ENCODE results near the gene AP1M1.

The AP1M1 gene

DNA sequence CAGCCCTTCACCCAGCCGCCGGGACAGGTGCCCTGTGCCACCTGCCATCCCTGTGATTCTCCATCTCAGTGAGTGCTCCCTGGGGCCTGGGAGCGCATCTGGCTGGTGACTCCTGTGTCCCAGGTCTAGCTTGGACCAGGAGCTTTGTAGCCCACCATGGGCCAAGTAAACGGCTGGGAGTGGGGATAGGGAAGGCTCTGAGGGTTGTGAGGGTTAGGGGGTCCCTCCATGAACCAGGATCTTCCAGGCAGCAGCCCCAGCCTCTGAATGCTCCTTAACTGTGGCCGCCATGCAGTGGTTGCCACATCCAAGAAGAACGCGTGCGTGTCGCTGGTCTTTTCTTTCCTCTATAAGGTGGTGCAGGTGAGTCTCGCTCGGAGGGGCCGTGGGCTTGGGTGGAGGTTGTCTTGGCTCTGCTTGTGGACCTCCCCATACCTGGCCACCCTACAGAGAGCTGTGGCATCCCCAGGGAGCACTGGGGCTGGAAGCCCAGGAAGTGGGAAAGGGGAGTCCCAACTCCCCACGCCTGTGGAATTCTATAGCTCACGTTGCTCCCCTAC is 8.4 kb downstream of the AP1M1 start:
- H3K27ac ChIP-seq: no peak overlapping the region
- no peak overlapping the region for H3K4me3 ChIP-seq

DNA sequence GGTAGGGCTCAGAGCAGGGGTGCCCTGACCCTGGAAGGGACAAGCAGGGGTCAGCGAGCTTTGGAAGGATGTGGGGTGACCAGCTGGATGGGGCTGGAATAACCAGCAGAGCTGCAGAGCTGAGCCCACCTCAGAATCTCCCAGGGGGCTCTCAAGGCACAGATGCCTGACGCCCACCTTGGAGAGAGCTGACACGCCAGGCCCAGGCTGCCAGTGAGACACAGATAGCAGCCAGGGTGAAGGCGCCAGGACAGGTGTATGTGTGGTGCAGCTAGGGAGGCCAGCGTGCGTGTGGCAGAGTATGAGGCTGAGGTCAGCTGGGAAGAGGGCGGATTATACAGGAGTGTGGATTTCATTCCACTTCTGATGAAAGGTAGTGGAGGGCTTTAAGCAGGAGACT is 8.9 kb downstream of the AP1M1 start:
- H3K27ac ChIP-seq: no peak overlapping the region
- no peak overlapping the region for H3K4me3 ChIP-seq

DNA sequence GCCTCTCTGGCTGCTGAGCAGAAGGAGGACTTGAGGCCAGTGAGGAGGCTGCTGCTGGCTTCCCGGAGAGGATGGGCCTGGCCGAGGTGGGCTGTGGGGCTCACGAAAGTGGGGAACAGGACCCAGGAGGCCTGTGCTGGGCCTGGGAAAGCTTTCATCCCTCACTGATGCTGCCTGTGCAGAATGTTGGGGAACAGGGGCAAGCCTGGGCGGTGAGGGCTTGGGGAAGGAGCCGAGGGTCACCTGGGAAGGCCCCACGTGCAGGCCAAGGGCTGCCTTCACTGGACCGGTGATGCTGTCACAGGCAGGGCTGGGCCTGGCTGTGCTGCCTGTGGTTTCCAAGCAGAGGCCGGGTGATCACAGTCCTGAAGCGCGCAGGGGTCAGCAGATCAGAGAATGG is 9.4 kb downstream of the AP1M1 start:
- H3K4me3 ChIP-seq: no peak overlapping the region
- H3K27ac ChIP-seq: no peak overlapping the region

DNA sequence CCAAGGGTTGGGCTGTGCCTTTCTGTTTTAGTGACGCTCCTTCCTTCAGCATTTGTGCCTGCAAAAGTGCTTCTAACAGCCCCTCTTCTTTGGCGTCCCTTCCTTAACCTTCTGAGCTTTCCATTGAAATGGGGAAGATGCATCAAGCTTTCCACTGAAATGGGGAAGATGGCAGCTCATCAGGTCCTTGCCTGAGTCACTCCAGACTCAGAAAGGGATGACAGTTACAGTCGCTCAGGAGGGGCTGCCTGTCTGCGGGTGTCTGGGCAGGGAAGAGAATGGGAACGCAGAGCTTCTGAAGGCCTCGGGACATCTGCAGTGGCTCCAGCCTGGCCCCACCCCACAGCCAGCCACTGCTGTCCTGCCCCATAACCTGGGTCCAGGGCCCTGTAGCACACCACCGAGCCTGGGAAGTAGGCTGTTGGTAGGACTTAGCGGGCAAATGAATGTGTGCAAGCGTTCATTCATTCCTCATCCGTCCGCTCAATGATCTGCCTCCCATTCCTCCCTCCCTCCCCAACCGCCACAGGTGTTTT is 9.8 kb downstream of the AP1M1 start:
- H3K27ac ChIP-seq: no peak overlapping the region
- no peak overlapping the region for H3K4me3 ChIP-seq

DNA sequence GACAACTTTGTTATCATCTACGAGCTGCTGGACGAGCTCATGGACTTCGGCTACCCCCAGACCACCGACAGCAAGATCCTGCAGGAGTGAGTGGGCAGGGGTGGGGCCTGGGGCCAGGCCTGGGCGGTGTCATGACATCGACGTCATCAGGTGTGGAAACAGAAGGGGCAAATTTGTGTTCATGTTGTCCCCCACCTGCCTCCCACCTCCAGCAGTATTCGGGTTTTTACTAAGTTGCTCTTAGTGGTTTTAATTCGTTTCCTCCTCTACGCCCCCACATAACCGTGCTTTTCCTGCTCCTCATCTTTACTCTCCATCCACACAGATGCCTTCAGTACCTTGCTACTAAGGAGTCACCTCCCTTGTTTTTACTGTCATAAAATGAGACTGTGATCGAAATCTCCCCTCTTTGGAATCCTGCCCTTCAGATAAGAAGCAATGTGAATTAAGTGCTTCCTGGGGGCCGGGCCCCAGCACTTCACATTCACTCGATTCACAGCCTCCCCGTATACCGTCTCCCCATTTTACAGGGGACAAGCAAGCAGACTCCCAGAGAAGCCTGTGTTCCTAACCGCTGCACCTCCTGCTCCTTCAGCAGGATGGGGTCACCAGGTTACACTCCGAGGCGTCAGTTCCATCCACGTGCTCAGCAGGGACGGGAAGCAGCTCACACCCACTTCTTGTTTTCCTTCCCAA is 10.5 kb downstream of the AP1M1 start:
- no peak overlapping the region for H3K4me3 ChIP-seq
- no peak overlapping the region for H3K27ac ChIP-seq

GRCh38 chr19:16208847-16209665 is 11.3 kb downstream of the AP1M1 start:
- Histone ChIP-seq H3K27ac (no peak overlapping the region), H3K4me3 (no peak overlapping the region)

DNA sequence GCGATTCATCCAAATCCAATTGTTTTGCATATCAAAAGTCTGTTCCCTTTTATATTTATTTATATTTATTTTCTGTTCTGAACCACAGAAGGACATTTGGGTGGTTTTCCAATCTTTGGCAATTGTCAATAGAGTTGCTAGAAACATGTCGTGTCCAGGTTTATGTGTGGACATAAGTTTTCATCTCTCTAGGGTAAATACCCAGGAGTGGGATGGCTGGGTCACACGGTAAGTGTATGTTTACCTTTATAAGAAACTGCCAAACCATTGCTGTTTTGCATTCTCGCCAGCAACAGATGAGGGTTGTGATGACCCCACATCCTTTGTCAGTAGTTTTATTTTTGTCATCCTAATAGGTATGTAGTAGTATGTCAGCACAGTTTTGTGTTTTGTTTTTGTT is 12.5 kb downstream of the AP1M1 start:
- Histone ChIP-seq H3K4me3 (no peak overlapping the region), H3K27ac (no peak overlapping the region)

- Histone ChIP-seq H3K4me3 (no peak overlapping the region), H3K27ac (no peak overlapping the region)
Observed at GRCh38 chr19:16213076-16213475, 15.4 kb downstream of the AP1M1 start.

- H3K4me3 ChIP-seq: no peak overlapping the region
Observed at GRCh38 chr19:16216744-16217670, 19.3 kb downstream of the AP1M1 start.

GRCh38 chr19:16217716-16218451 is 20.2 kb downstream of the AP1M1 start:
- H3K27ac ChIP-seq: peak overlapping the region in 1 of 21 experiments; percentile 7
- no peak overlapping the region for H3K4me3 ChIP-seq

More at GRCh38 chr19:16216744-16217670, 19.3 kb downstream of the AP1M1 start:
- peak overlapping the region in 1 of 21 experiments; percentile 7 for H3K27ac ChIP-seq

DNA sequence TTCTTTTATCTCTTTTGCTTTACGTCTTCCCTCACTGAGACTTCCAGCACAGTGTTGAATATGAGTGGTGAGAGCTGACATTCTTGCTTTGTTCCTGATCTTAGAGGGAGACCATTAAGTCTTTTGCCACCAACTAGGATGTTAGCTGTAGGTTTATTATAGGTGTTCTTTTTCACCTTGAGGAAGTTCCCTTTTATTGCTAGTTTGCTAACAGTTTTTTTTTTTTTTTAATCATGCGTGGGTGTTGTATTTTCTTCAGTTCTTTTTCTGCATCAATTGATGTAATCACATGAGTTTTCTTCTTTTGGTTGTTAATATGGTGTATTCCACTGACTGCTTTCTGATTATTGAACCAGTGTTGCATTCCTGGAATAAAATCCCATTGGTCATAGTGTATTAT is 21.1 kb downstream of the AP1M1 start:
- Histone ChIP-seq H3K27ac (no peak overlapping the region), H3K4me3 (no peak overlapping the region)

DNA sequence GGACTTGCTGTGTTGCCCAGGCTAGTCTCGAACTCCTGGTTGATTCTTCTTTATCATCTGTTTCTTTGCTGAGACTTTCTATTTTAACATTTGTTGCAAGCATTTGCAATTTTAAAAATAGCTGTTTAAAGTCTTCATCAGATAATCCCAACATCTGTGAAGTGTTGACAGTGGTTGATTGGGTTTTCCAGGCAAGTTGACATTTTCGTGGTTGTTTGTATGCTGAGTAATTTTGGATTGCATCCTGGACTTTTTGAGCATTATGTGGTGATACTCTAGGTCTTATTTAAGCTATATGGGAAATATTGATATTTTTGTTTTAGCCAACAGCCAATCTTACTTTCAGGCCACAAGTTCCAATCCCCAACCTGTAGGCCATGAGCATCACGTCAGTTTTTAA is 25.1 kb downstream of the AP1M1 start:
- no peak overlapping the region for H3K4me3 ChIP-seq
- H3K27ac ChIP-seq: no peak overlapping the region

DNA sequence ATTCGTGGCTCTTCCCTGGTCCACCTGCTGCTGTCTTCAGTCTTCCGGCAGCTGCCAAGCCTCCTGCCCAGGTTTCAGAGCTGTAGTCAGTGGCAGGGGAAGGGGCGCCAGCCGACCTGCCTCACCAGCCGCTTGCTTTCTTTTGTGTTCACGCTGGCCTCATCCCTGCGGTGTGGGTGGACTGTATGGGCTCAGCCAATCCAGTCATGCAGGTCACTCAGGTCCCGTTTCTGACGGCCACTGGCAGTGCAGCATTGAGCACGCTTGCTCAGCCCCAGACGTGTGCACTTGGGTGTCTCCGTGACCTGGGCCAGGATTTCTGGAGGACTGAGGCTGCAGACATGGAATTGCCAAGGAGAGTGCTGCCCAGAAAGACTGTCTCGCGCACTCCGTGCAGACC is 26.0 kb downstream of the AP1M1 start:
- Histone ChIP-seq H3K27ac (no peak overlapping the region), H3K4me3 (no peak overlapping the region)

DNA sequence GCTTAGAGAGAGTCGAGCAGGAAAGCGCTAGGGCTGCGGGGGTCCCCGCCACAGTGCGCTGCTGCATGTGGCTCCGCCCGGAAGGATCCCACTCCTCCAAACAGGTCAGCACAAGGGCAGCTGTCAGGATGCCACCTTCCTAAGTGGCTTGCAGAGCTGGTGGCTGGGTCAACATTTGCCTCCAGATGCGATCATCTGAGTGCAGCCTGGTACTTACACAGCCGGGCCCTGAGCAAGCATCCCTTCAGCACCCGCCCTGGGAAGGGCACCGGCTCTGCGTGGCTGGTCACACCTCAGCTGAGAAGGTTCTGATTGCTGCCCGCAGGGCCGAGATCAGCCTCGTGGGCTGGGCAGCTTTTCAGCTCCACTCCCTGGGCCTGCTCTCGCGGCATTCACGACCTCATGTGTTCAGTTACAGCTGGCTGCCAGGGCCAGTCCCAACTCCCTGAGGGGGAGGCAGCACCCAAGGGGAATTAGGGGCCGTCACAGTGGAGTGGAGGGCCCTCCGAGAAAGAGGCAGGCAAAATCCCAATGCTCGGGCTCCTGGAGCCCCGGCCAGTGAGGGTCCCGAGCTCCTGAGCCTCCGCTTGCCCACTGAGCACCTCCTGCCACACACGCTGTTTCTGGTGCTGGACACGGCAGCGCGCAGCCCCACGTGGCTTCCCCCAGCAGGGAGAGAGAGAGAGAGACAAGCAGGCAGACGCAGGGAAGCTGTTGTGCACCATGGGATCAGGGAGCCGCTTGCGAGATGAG is 26.8 kb downstream of the AP1M1 start:
- no peak overlapping the region for H3K27ac ChIP-seq
- H3K4me3 ChIP-seq: no peak overlapping the region

- Histone ChIP-seq H3K4me3 (no peak overlapping the region), H3K27ac (no peak overlapping the region)
Observed at GRCh38 chr19:16225279-16226183, 27.8 kb downstream of the AP1M1 start.

- Histone ChIP-seq H3K4me3 (no peak overlapping the region), H3K27ac (no peak overlapping the region)
Observed at GRCh38 chr19:16226184-16226591, 28.5 kb downstream of the AP1M1 start.
